ENCODE results near the gene GIMAP2.

GIMAP2 gene

GRCh38 chr7:150734254-150734653 lies 48.7 kb downstream of the GIMAP2 start:
- peak; percentile 79 for DNase-seq

- DNase-seq, result no peak
Measured at GRCh38 chr7:150735596-150736358, 50.3 kb downstream of the GIMAP2 start.

GRCh38 chr7:150736864-150737263 lies 51.4 kb downstream of the GIMAP2 start:
- DNase-seq, result no peak

GRCh38 chr7:150737265-150738055 lies 52.0 kb downstream of the GIMAP2 start, which contains the start of gene GIMAP5:
TSS of gene GIMAP5 (plus strand) at chr7:150737418. CDS start at chr7:150740885, 3,467 bp downstream.
- peak; percentile 71 for DNase-seq

DNA sequence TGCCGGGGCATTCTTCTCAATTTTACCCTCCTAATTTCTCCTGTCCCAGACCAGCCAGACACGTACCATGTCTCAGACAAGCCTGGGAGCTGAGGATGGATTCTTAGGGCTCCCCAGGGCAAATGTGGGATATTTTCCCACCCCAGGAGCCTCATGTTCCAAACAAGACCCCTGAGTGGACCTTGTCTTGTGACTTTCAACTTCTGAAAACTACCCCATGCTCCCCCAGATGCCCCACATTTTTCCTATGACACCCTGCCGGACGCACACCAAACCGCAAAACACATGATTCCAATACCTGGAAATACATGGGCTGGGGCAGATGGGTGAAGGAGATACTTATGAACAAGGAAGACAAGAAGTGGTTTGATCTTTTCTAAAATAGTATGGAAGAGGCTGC lies 52.6 kb downstream of the GIMAP2 start:
- peak; percentile 56 for DNase-seq

GRCh38 chr7:150738591-150739001 lies 53.1 kb downstream of the GIMAP2 start:
- DNase-seq, result peak; percentile 62

GRCh38 chr7:150739033-150739432 lies 53.5 kb downstream of the GIMAP2 start:
- DNase-seq, result no peak

DNA sequence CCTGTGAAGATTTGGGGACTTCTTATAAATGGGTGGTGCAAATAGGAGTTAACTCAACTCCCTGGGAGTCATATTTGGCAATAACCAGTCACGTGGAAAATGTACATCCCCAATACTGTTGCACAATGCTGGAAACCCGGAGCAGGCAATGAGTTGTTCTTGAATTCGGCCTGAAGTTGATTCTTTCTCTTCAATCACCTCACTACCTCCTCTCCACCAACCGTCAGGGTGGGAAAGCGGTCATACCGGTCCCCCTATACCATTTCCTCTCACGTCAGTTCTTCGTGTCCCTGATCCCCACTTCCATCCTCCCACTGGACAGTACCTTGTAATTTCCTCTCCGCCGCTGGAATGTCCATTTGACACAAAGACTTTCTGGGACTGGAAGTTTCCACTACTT lies 54.5 kb downstream of the GIMAP2 start:
- peak; percentile 58 for DNase-seq

DNA sequence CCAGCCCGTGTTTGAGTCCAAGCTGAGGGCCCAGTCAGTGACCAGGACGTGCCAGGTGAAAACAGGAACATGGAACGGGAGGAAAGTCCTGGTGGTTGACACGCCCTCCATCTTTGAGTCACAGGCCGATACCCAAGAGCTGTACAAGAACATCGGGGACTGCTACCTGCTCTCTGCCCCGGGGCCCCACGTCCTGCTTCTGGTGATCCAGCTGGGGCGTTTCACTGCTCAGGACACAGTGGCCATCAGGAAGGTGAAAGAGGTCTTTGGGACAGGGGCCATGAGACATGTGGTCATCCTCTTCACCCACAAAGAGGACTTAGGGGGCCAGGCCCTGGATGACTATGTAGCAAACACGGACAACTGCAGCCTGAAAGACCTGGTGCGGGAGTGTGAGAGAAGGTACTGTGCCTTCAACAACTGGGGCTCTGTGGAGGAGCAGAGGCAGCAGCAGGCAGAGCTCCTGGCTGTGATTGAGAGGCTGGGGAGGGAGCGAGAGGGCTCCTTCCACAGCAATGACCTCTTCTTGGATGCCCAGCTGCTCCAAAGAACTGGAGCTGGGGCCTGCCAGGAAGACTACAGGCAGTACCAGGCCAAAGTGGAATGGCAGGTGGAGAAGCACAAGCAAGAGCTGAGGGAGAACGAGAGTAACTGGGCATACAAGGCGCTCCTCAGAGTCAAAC lies 56.9 kb downstream of the GIMAP2 start:
- peak; percentile 36 for DNase-seq

Data from activated CD4-positive, alpha-beta T cell treated with anti-CD3 and anti-CD28 coated beads, Interleukin-10, Interleukin-2, amounts not matched to agents 100 ng/mL and 50 ng/mL, durations not matched to agents 16 hours and 8 hours (primary cell).